HepG2 (cell line): ENCODE measurements around the gene RASA3. TPM values are rescaled to one million over a fixed set of nuclear protein-coding genes. Genes with fewer than 3 reads are reported as not detected.

ENCODE experiments used
- ATAC-seq: fragments of 200-7000 bp; cut with Tn5 transposase; 3 replicates; pipeline ENCODE4 v1.9.1; 2020; ENCODE audit warnings: mild to moderate bottlenecking, moderate library complexity
- BruUV-seq: library from RNA; stranded (reverse); fragments of 400-500 nt; replicated peaks from 2 replicates; lab custom pipeline; 2021; lab: Mats Ljungman, UMichigan
- CTCF ChIA-PET: fragments of 300-600 bp; formaldehyde crosslinking; extraction: SDS; loops from one replicate; lab custom pipeline; 2021; ENCODE audit warnings: low total read pairs, inconsistent platforms, low intra/inter-chr PET ratio; lab: Yijun Ruan, JAX
- POLR2A ChIA-PET: fragments of 350-600 bp; sonication (Branson Sonifier 250); formaldehyde crosslinking; loops from one replicate; lab custom pipeline; 2020; ENCODE audit warnings: antibody characterized with exemption, inconsistent platforms; lab: Yijun Ruan, JAX
- DNase-seq: peaks from one replicate; pipeline ENCODE4 v3.0.0-alpha.2; 2015; ENCODE audit warnings: low spot score
- FAIRE-seq: peaks from 3 replicates; lab custom pipeline; 2011; peaks lifted over from hg19 to GRCh38; lab: Jason Lieb, UNC
- H2AFZ ChIP-seq: one replicate; pipeline ENCODE4 v1.6.1; 2011; ENCODE audit warnings: low read length, inconsistent platforms
- H3K27ac ChIP-seq: fragments of 300-600 bp; 3 replicates; pipeline ENCODE4 v1.8.0; 2011; ENCODE audit warnings: mixed run types, mild to moderate bottlenecking, mixed read lengths, low read length, inconsistent platforms; ENCODE audit not compliant: insufficient read depth; ENCODE audit errors: extremely low read length
- H3K27me3 ChIP-seq, 2 experiments: fragments of 200-600 bp in 1 of 2; 2 replicates in 1 of 2; 3 replicates in 1 of 2; pipeline versions ENCODE4 v1.6.0 to v1.8.0; 2011; ENCODE audit warnings: low read length in 2 of 2, mild to moderate bottlenecking in 2 of 2, moderate library complexity in 2 of 2, inconsistent platforms in 1 of 2; ENCODE audit not compliant: insufficient read depth in 2 of 2, control insufficient read depth in 1 of 2
- H3K36me3 ChIP-seq, 2 experiments: fragments of 200-600 bp in 1 of 2; replicated peaks in 1 of 2; 2 replicates in 1 of 2; 3 replicates in 1 of 2; pipeline versions ENCODE4 v1.5.1 to v1.8.0; 2011; ENCODE audit warnings: low read length in 2 of 2, inconsistent platforms in 1 of 2; ENCODE audit not compliant: insufficient read depth in 2 of 2, control insufficient read depth in 1 of 2
- H3K4me1 ChIP-seq: 2 replicates; pipeline ENCODE4 v1.5.1; 2012; ENCODE audit warnings: low read length, inconsistent platforms; ENCODE audit not compliant: insufficient read depth
- H3K4me2 ChIP-seq: 2 replicates; pipeline ENCODE4 v1.6.0; 2011; ENCODE audit warnings: low read depth, low read length, inconsistent platforms
- H3K4me3 ChIP-seq, 3 experiments: fragments of 200-600 bp in 1 of 3; sonication (generic), shearing (Covaris generic) in 1 of 3; replicated peaks in 1 of 3; 2 replicates each; pipeline ENCODE4 v1.5.1; 2011 to 2016; ENCODE audit warnings: low read length in 3 of 3, inconsistent platforms in 2 of 3, low read depth in 2 of 3, mild to moderate bottlenecking in 2 of 3, control low read depth in 1 of 3, mixed read lengths in 1 of 3; ENCODE audit not compliant: insufficient read depth in 1 of 3
- H3K79me2 ChIP-seq: one replicate; pipeline ENCODE4 v1.6.1; 2011; ENCODE audit warnings: low read length, inconsistent platforms; ENCODE audit not compliant: insufficient read depth
- H3K9ac ChIP-seq: 2 replicates; pipeline ENCODE4 v1.6.0; 2011; ENCODE audit warnings: mild to moderate bottlenecking, low read depth, low read length, inconsistent platforms; ENCODE audit not compliant: insufficient read depth
- H3K9me3 ChIP-seq: 2 replicates; pipeline ENCODE4 v1.5.1; 2012; ENCODE audit warnings: mild to moderate bottlenecking, low read length
- H4K20me1 ChIP-seq: 2 replicates; pipeline ENCODE4 v1.6.0; 2011; ENCODE audit warnings: inconsistent platforms, mild to moderate bottlenecking, low read length, moderate library complexity; ENCODE audit not compliant: insufficient read depth
- PAX8 ChIP-seq: sonication (generic); formaldehyde crosslinking; IDR thresholded peaks from 2 replicates; pipeline ENCODE4 v1.8.0; 2022; ENCODE audit warnings: mild to moderate bottlenecking, missing genetic modification reagents, borderline replicate concordance
- PLSCR1 ChIP-seq: sonication (generic); formaldehyde crosslinking; IDR thresholded peaks from 2 replicates; pipeline ENCODE4 v1.5.0; 2020; ENCODE audit warnings: missing genetic modification reagents, mild to moderate bottlenecking, borderline replicate concordance
- TEAD2 ChIP-seq: sonication (generic); formaldehyde crosslinking; IDR thresholded peaks from 2 replicates; pipeline ENCODE4 v1.9.0; 2021; ENCODE audit warnings: missing genetic modification reagents
- ZNF607 ChIP-seq: sonication (generic); formaldehyde crosslinking; IDR thresholded peaks from 2 replicates; pipeline ENCODE4 v1.5.1; 2020; ENCODE audit warnings: missing genetic modification reagents, mild to moderate bottlenecking, borderline replicate concordance
- WGBS: methylation state at CpG from one replicate; pipeline ENCODE4 v1.1.6; 2017; ENCODE audit warnings: low lambda C conversion rate; 5-methylcytosine and 5-hydroxymethylcytosine counted together
- in situ Hi-C: cut with HindIII; loops from 2 replicates; pipeline ENCODE4 v1.10.0; 2017; ENCODE audit warnings: low pct_unique_long_range_greater_than_20kb; ENCODE audit not compliant: extremely low pct_ligation_motif_present
- intact Hi-C: fragments of 100-400 bp; cut with micrococcal nuclease; formaldehyde crosslinking; loops from one replicate; pipeline ENCODE4 v1.10.0; 2022; ENCODE audit not compliant: unreplicated experiment
- polyA plus RNA-seq, 8 experiments: library from polyadenylated mRNA; depleted of rRNA in 3 of 8; stranded (reverse) in 7 of 8; unstranded in 1 of 8; fragments of >200 nt; fragmentation: Illumina TruSeq in 4 of 8; extraction: Trizol in 4 of 8; gene quantifications; 2 replicates each; pipeline versions ENCODE4 v1.2.1 to v1.2.3, GENCODE V29; 2011 to 2016; ENCODE audit warnings: low read depth in 4 of 8, missing spikeins in 1 of 8, mixed read lengths in 1 of 8; ENCODE audit not compliant: insufficient read depth in 1 of 8
- total RNA-seq, 5 experiments: library from RNA; depleted of rRNA; stranded (reverse); fragments of >200 nt; fragmentation: Illumina TruSeq; extraction: Trizol; gene quantifications; 2 replicates each; pipeline ENCODE4 v1.2.3, GENCODE V29; 2016; ENCODE audit warnings: low read depth in 1 of 5

Gene RASA3
- total and polyA plus RNA-seq, 2 of the 13 experiments (the other 11 are each of a cell fraction or from before 2014, with no cell fraction given): 0.05 TPM; not detected in 1

GRCh38 chr13:114016321-114017027 lies 115.9 kb downstream of the RASA3 start (continued):
- TF ChIP-seq TEAD2 (CRISPR knock-in tag) (no peak), PLSCR1 (no peak), PAX8 (CRISPR knock-in tag) (no peak)
- TF ChIP-seq, all 625 proteins: peak for 0

- H3K9ac ChIP-seq: no peak overlapping the region
- no peaks in the 10 kb centered on the region for H3K79me2 ChIP-seq
- intact Hi-C loops (no loop called here), in situ Hi-C loops (no loop called here)
- POLR2A ChIA-PET: no interaction called here
- no peak overlapping the region for H3K4me3 ChIP-seq
- CTCF ChIA-PET: no interaction called here
- H3K27ac ChIP-seq: no peak overlapping the region
- H3K9me3 ChIP-seq: no peaks in the 10 kb centered on the region
- no TSS peak for BruUV-seq
- no peak overlapping the region for H3K4me2 ChIP-seq
- ATAC-seq: no peak
- no peak overlapping the region for H2AFZ ChIP-seq
- no peaks in the 10 kb centered on the region for H4K20me1 ChIP-seq
- no peak for DNase-seq
- TF ChIP-seq ZNF607 (CRISPR knock-in tag): no peak
- 29% methylated on average over 5 of the region's 11 CpGs for WGBS
- FAIRE-seq: no peak
- H3K4me1 ChIP-seq: no peaks in the 10 kb centered on the region
- H3K27me3 ChIP-seq: peaks cover 6 to 42% of the 10 kb centered on the region in 2 experiments; a peak in 4 of 5 replicates
- H3K36me3 ChIP-seq: no peaks in the 10 kb centered on the region
Observed at GRCh38 chr13:114015969-114016295, 116.5 kb downstream of the RASA3 start.
